K562 (cell line): Measurements from ENCODE around the gene DRC1. TPM values are rescaled to one million over a fixed set of nuclear protein-coding genes. Genes with fewer than 3 reads are reported as not detected.

Source experiments
- ATAC-seq: fragments of 200-7000 bp; cut with Tn5 transposase; 3 replicates; pipeline ENCODE4 v1.9.1; 2020; ENCODE audit warnings: moderate library complexity
- BruUV-seq: library from RNA; stranded (reverse); fragments of 400-500 nt; replicated peaks from 2 replicates; lab custom pipeline; 2021; lab: Mats Ljungman, UMichigan
- CTCF ChIA-PET: fragments of 300-600 bp; formaldehyde crosslinking; extraction: SDS; loops from one replicate; lab custom pipeline; 2021; ENCODE audit warnings: low intra/inter-chr PET ratio; lab: Yijun Ruan, JAX
- POLR2A ChIA-PET: fragments of 300-600, 350-650 bp; sonication (Branson Sonifier 250); formaldehyde crosslinking; extraction: SDS; loops from one replicate; lab custom pipeline; 2021; ENCODE audit warnings: antibody characterized with exemption, inconsistent platforms; lab: Yijun Ruan, JAX
- DNase-seq, 4 experiments: peaks; one replicate each; pipeline versions ENCODE4 v3.0.0 to v3.0.0-alpha.2; 2011 to 2018; ENCODE audit warnings: low spot score in 3 of 4, mixed read lengths in 3 of 4; ENCODE audit errors: extremely low read depth in 1 of 4
- FAIRE-seq: peaks from 2 replicates; lab custom pipeline; 2011; peaks lifted over from hg19 to GRCh38; lab: Jason Lieb, UNC
- H2AFZ ChIP-seq: 2 replicates; pipeline ENCODE4 v1.6.0; 2011; ENCODE audit warnings: low read depth, low read length, control low read depth, inconsistent platforms
- H3K27ac ChIP-seq: fragments of 200-600 bp; 3 replicates; pipeline ENCODE4 v1.8.0; 2011; ENCODE audit warnings: low read depth, mild to moderate bottlenecking, control low read depth, inconsistent platforms, low read length, moderate library complexity, mixed read lengths; ENCODE audit errors: extremely low read depth
- H3K27me3 ChIP-seq, 2 experiments: fragments of 300-600 bp in 1 of 2; 2 replicates in 1 of 2; 3 replicates in 1 of 2; pipeline versions ENCODE4 v1.6.0 to v1.8.0; 2011; ENCODE audit warnings: inconsistent platforms in 2 of 2, low read length in 2 of 2, mild to moderate bottlenecking in 1 of 2, mixed read lengths in 1 of 2, moderate library complexity in 1 of 2; ENCODE audit not compliant: control insufficient read depth in 2 of 2, insufficient read depth in 2 of 2
- H3K36me3 ChIP-seq: fragments of 300-600 bp; 3 replicates; pipeline ENCODE4 v1.8.0; 2011; ENCODE audit warnings: mild to moderate bottlenecking, low read length, inconsistent platforms; ENCODE audit not compliant: control insufficient read depth, insufficient read depth
- H3K4me1 ChIP-seq, 2 experiments: fragments of 200-600 bp in 1 of 2; replicated peaks in 1 of 2; 2 replicates in 1 of 2; 3 replicates in 1 of 2; pipeline versions ENCODE4 v1.5.1 to v1.8.0; 2011; ENCODE audit warnings: inconsistent platforms in 2 of 2, low read length in 2 of 2, mild to moderate bottlenecking in 1 of 2, mixed read lengths in 1 of 2, moderate library complexity in 1 of 2; ENCODE audit not compliant: control insufficient read depth in 2 of 2, insufficient read depth in 2 of 2
- H3K4me2 ChIP-seq: 2 replicates; pipeline ENCODE4 v1.6.1; 2011; ENCODE audit warnings: low read length, control low read depth, inconsistent platforms, mixed read lengths; ENCODE audit not compliant: insufficient read depth
- H3K4me3 ChIP-seq: fragments of 200-600 bp; sonication (generic), shearing (Covaris generic); 2 replicates; pipeline ENCODE4 v1.5.1; 2016; ENCODE audit warnings: control low read depth, inconsistent platforms
- H3K79me2 ChIP-seq: fragments of 200-600 bp; 3 replicates; pipeline ENCODE4 v1.8.0; 2011; ENCODE audit warnings: low read length, inconsistent platforms; ENCODE audit not compliant: control insufficient read depth, insufficient read depth
- H3K9ac ChIP-seq, 2 experiments: 2 replicates each; pipeline versions ENCODE4 v1.6.0 to v1.6.1; 2011; ENCODE audit warnings: low read depth in 2 of 2, low read length in 2 of 2, control low read depth in 1 of 2, inconsistent platforms in 1 of 2, mild to moderate bottlenecking in 1 of 2, mixed read lengths in 1 of 2; ENCODE audit not compliant: insufficient read depth in 1 of 2
- H3K9me1 ChIP-seq: one replicate; pipeline ENCODE4 v1.6.0; 2011; ENCODE audit warnings: inconsistent platforms, mild to moderate bottlenecking, low read length, moderate library complexity; ENCODE audit not compliant: control insufficient read depth, insufficient read depth
- H3K9me3 ChIP-seq: replicated peaks from 2 replicates; pipeline ENCODE4 v1.5.1; 2011; ENCODE audit warnings: low read depth, low read length, inconsistent platforms; ENCODE audit not compliant: control insufficient read depth, insufficient read depth
- H4K20me1 ChIP-seq: replicated peaks from 2 replicates; pipeline ENCODE4 v1.6.1; 2011; ENCODE audit warnings: low read length, inconsistent platforms, mixed read lengths; ENCODE audit not compliant: control insufficient read depth, insufficient read depth
- BRCA1 ChIP-seq, 2 experiments: fragments of 450-650 bp in 1 of 2; sonication (generic) in 1 of 2; formaldehyde crosslinking in 1 of 2; IDR thresholded peaks; 2 replicates each; pipeline versions ENCODE4 v1.5.0 to v1.6.1; 2017 to 2020; ENCODE audit warnings: mild to moderate bottlenecking in 1 of 2, missing genetic modification reagents in 1 of 2
- BRD9 ChIP-seq: fragments of 450-650 bp; IDR thresholded peaks from 2 replicates; pipeline ENCODE4 v1.6.1; 2018; ENCODE audit warnings: low read depth; ENCODE audit not compliant: partially characterized antibody
- KLF13 ChIP-seq: fragments of 450-650 bp; IDR thresholded peaks from 2 replicates; pipeline ENCODE4 v1.6.1; 2016; ENCODE audit warnings: missing genetic modification characterization, low read depth, mild to moderate bottlenecking, missing compliant biosample characterization, moderate library complexity, borderline replicate concordance
- MECOM ChIP-seq: fragments of 250-450 bp; sonication (Bioruptor Pico); IDR thresholded peaks from 2 replicates; pipeline ENCODE4 v1.8.0; 2022; ENCODE audit warnings: inconsistent platforms
- NCOA1 ChIP-seq: fragments of 450-650 bp; IDR thresholded peaks from 2 replicates; pipeline ENCODE4 v1.6.1; 2016; ENCODE audit warnings: low read depth
- NR4A1 ChIP-seq, 2 experiments: fragments of 250-450 bp in 1 of 2; fragments of 450-650 bp in 1 of 2; sonication (Bioruptor Pico) in 1 of 2; IDR thresholded peaks; 2 replicates each; pipeline versions ENCODE4 v1.4.0 to v1.6.1; 2016 to 2020; ENCODE audit warnings: mild to moderate bottlenecking in 2 of 2, missing compliant biosample characterization in 1 of 2, missing genetic modification characterization in 1 of 2, moderate library complexity in 1 of 2
- PHB2 ChIP-seq: fragments of 450-650 bp; IDR thresholded peaks from 2 replicates; pipeline ENCODE4 v1.6.1; 2017; ENCODE audit warnings: low read depth
- RBM17 ChIP-seq: fragments of 200-400 bp; formaldehyde crosslinking; IDR thresholded peaks from 2 replicates; pipeline ENCODE4 v1.6.1; 2017; ENCODE audit warnings: low read depth, mild to moderate bottlenecking, low read length, borderline replicate concordance
- SMARCA5 ChIP-seq: fragments of 450-650 bp; IDR thresholded peaks from 2 replicates; pipeline ENCODE4 v1.6.1; 2016
- SRSF7 ChIP-seq: fragments of 200-400 bp; formaldehyde crosslinking; optimal IDR thresholded peaks from 2 replicates; pipeline ENCODE3; 2017; ENCODE audit warnings: mild to moderate bottlenecking, low read depth, low read length
- TCF3 ChIP-seq: sonication (generic); formaldehyde crosslinking; IDR thresholded peaks from 2 replicates; pipeline ENCODE4 v1.4.0; 2020; ENCODE audit warnings: mild to moderate bottlenecking, missing genetic modification reagents
- ZFPM2 ChIP-seq: fragments of 250-450 bp; sonication (Bioruptor Pico); IDR thresholded peaks from 2 replicates; pipeline ENCODE4 v1.5.1; 2022; ENCODE audit warnings: mild to moderate bottlenecking
- ZNF644 ChIP-seq: fragments of 200-800 bp; sonication (Bioruptor generic); IDR thresholded peaks from 2 replicates; pipeline ENCODE4 v1.6.1; 2016; ENCODE audit warnings: low read depth, missing genetic modification characterization, missing compliant biosample characterization
- WGBS: fragments of 100-300 bp; shearing (Covaris generic); methylation state at CpG from one replicate; pipeline ENCODE4 v1.1.6; 2016; ENCODE audit warnings: low coverage, mixed read lengths; ENCODE audit not compliant: insufficient coverage; ENCODE audit errors: missing lambda C conversion rate; 5-methylcytosine and 5-hydroxymethylcytosine counted together
- in situ Hi-C: fragments of 300-500 bp; cut with MboI; formaldehyde crosslinking; loops from 4 replicates; pipeline ENCODE4 v1.15.0; 2018; ENCODE audit warnings: inconsistent platforms, mixed read lengths
- intact Hi-C: fragments of 100-400 bp; cut with micrococcal nuclease; formaldehyde crosslinking; loops from 2 replicates; pipeline ENCODE4 v1.14.2; 2022
- polyA plus RNA-seq, 8 experiments: library from polyadenylated mRNA; depleted of rRNA in 4 of 8; stranded (reverse) in 5 of 8; unstranded in 3 of 8; fragments of >200 nt; fragmentation: Nextera tagmentation in 2 of 8; fragmentation: Illumina TruSeq in 1 of 8; extraction: Ambion mirVana in 2 of 8; extraction: Trizol in 1 of 8; gene quantifications; 2 replicates each; pipeline versions ENCODE4 v1.2.1 to v1.2.3, GENCODE V29; 2011 to 2014; ENCODE audit warnings: inconsistent platforms in 1 of 8, missing spikeins in 1 of 8
- total RNA-seq, 7 experiments: library from RNA; depleted of rRNA in 6 of 7; stranded (reverse); fragments of >200 nt in 6 of 7; fragmentation: Illumina TruSeq in 2 of 7; extraction: Trizol in 2 of 7; gene quantifications; 2 replicates each; pipeline versions ENCODE4 v1.2.1 to v1.2.3, GENCODE V29; 2011 to 2021; ENCODE audit warnings: low replicate concordance in 1 of 7
- TF ChIP-seq, protein P1 (sequence below): fragments of 250-450 bp; sonication (Bioruptor Pico); IDR thresholded peaks from 2 replicates; pipeline ENCODE4 v1.5.0; 2020; ENCODE audit warnings: mild to moderate bottlenecking
- TF ChIP-seq, protein P2 (sequence below): fragments of 250-450 bp; sonication (Bioruptor Pico); IDR thresholded peaks from 2 replicates; pipeline ENCODE4 v1.4.0; 2020; ENCODE audit warnings: borderline replicate concordance

The DRC1 gene
- total and polyA plus RNA-seq, 9 of the 15 experiments (the other 6 are each of a cell fraction or from before 2014, with no cell fraction given) = 0.07 to 0.10 TPM; not detected in 7

DNA sequence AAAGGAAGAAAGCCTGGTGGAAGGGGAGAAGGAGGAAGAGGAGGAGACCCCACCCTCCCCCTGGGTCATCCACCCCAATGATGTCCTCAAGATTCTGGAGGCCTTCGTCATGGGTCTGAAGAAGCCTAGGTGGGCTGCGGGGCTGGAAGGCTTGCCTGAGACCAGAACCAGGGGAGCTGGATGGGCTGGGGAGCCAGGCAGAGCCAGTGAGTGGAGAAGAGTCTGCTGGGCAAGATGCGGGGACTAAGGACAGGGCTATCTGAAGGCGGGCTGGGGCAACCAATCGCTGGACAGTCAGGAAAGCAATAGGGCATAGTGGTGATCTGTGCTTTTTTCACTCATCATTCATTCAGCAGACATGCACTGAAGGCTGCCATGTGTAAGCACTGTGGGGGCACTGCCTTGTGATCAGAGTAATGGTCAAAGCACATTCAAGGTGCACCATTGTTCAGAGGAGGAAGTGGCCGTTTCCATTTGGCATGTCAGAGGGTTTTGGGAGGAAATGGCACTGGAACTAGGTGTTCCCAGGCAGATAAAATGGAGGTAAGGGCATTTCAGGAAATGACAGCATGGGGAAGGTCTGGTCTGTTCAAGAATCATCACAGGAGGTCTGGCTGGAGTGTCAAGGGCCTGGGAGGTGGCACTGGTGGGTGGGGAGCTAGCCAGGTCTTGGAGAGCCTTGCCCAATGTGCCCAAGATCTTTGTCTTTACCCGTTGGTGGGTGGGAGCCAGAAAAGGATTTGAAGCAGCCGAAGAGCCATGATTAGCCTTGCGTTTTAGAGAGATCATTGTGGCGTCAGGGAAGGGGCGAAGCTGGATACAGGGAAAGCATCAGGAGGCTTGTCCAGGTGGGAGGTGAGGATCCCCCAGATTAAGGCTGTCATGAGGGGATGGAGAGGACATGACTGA is 52.0 kb downstream of the DRC1 start (continued):
- TF ChIP-seq, protein P1, sequence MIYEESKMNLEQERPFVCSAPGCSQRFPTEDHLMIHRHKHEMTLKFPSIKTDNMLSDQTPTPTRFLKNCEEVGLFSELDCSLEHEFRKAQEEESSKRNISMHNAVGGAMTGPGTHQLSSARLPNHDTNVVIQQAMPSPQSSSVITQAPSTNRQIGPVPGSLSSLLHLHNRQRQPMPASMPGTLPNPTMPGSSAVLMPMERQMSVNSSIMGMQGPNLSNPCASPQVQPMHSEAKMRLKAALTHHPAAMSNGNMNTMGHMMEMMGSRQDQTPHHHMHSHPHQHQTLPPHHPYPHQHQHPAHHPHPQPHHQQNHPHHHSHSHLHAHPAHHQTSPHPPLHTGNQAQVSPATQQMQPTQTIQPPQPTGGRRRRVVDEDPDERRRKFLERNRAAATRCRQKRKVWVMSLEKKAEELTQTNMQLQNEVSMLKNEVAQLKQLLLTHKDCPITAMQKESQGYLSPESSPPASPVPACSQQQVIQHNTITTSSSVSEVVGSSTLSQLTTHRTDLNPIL (CRISPR knock-in tag) = no peak

DNA sequence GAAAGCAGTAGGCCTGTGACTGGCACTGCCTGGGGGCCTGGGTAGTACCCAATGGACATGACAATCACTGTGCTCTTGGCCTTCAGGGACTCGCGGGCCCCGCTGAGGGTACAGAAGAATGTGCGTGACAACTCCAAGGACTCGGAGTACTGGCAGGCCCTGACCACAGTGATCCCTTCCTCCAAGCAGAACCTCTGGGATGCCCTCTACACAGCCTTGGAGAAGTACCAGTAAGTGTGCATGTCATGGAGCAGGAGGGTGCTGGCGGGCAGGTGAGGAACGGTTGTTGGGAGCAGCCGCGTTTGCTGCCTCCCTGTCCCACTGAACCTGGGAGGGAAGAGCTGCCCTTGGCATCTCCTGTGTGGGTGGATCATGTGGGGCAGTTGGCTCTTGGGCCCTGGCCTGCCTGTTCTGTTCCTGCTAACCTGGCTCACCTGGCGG is 52.9 kb downstream of the DRC1 start:
- DNase-seq = no peak
- intact Hi-C loops (no loop called here), in situ Hi-C loops (no loop called here)
- H2AFZ ChIP-seq = no peak overlapping the region
- H3K9me1 ChIP-seq = no peaks in the 10 kb centered on the region
- no peaks in the 10 kb centered on the region for H3K36me3 ChIP-seq
- no peak overlapping the region for H3K27ac ChIP-seq
- peaks cover 0 to 25% of the 10 kb centered on the region in 2 experiments; a peak in 3 of 5 replicates for H3K27me3 ChIP-seq
- TF ChIP-seq RBM17 = no peak
- no peak for TF ChIP-seq KLF13 (tag)
- TF ChIP-seq NCOA1 = no peak
- TF ChIP-seq BRD9 = no peak
- no peak for TF ChIP-seq SRSF7
- TF ChIP-seq SMARCA5 = no peak
- TF ChIP-seq ZFPM2 = no peak
- no peak for TF ChIP-seq BRCA1 (IDR thresholded peaks at IDR 0.05)
- no peak for TF ChIP-seq BRCA1 (CRISPR knock-in tag; IDR thresholded peaks at IDR 0.05)
- no peak for TF ChIP-seq PHB2
- no peak for TF ChIP-seq MECOM (CRISPR knock-in tag)
- TF ChIP-seq, protein P2, sequence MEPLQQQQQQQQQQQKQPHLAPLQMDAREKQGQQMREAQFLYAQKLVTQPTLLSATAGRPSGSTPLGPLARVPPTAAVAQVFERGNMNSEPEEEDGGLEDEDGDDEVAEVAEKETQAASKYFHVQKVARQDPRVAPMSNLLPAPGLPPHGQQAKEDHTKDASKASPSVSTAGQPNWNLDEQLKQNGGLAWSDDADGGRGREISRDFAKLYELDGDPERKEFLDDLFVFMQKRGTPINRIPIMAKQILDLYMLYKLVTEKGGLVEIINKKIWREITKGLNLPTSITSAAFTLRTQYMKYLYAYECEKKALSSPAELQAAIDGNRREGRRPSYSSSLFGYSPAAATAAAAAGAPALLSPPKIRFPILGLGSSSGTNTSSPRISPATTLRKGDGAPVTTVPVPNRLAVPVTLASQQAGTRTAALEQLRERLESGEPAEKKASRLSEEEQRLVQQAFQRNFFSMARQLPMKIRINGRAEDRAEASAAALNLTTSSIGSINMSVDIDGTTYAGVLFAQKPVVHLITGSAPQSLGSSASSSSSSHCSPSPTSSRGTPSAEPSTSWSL (CRISPR knock-in tag) = no peak
- no peak for TF ChIP-seq NR4A1 (CRISPR knock-in tag; IDR thresholded peaks at IDR 0.05)
- TF ChIP-seq NR4A1 (tag; IDR thresholded peaks at IDR 0.05) = no peak
- TF ChIP-seq ZNF644 (tag) = no peak
- no peak for TF ChIP-seq TCF3 (CRISPR knock-in tag)
- no peaks in the 10 kb centered on the region for H4K20me1 ChIP-seq
- ATAC-seq = no peak
- CTCF ChIA-PET = no interaction called here
- BruUV-seq = no TSS peak
- no peak overlapping the region for H3K4me2 ChIP-seq
- WGBS = 41% methylated on average over 10 of the region's 10 CpGs
- no peaks in the 10 kb centered on the region for H3K9me3 ChIP-seq
- no peaks in the 10 kb centered on the region for H3K79me2 ChIP-seq
- FAIRE-seq = no peak
- H3K9ac ChIP-seq = no peak overlapping the region
- POLR2A ChIA-PET = interaction anchor here (0.7 to 1.2 kb wide), 2 partner anchors 41 to 268 kb away, joined by 3 to 4 read pairs; no protein-coding TSS in a partner anchor
- H3K4me1 ChIP-seq = peaks cover 0 to 18% of the 10 kb centered on the region in 2 experiments; a peak in 2 of 5 replicates
- no peak overlapping the region for H3K4me3 ChIP-seq
